HG03565 (cell line): ENCODE data around the gene SHISA6.
"Not testable (repeated sequence)": the region's sequence is repeated elsewhere in the genome, so short reads cannot be mapped to it uniquely, and the experiment has no call there.

Experiments used
- ATAC-seq: cut with Tn5 transposase; IDR thresholded peaks from one replicate; pipeline ENCODE4 v1.9.1; 2021; ENCODE audit warnings: mild to moderate bottlenecking, moderate library complexity; ENCODE audit not compliant: unreplicated experiment

The SHISA6 gene

GRCh38 chr17:11301874-11302273 lies 60.9 kb downstream of the SHISA6 start:
- ATAC-seq: not testable (repeated sequence)

- ATAC-seq: no peak
Measured at GRCh38 chr17:11302401-11303186, 61.6 kb downstream of the SHISA6 start.

GRCh38 chr17:11303773-11304394 lies 62.9 kb downstream of the SHISA6 start:
- ATAC-seq: no peak

GRCh38 chr17:11304568-11304967 lies 63.6 kb downstream of the SHISA6 start:
- ATAC-seq: no peak

GRCh38 chr17:11305524-11305923 lies 64.5 kb downstream of the SHISA6 start:
- no peak for ATAC-seq

- no peak for ATAC-seq
Measured at GRCh38 chr17:11308531-11308930, 67.5 kb downstream of the SHISA6 start.

- ATAC-seq: no peak
Measured at GRCh38 chr17:11309033-11309432, 68.0 kb downstream of the SHISA6 start.

GRCh38 chr17:11309850-11310249 lies 68.8 kb downstream of the SHISA6 start:
- ATAC-seq: no peak

- not testable (repeated sequence) for ATAC-seq
Measured at GRCh38 chr17:11316451-11316850, 75.4 kb downstream of the SHISA6 start.

GRCh38 chr17:11318207-11318606 lies 77.2 kb downstream of the SHISA6 start:
- ATAC-seq: no peak

GRCh38 chr17:11319894-11320293 lies 78.9 kb downstream of the SHISA6 start:
- ATAC-seq: no peak

GRCh38 chr17:11324021-11324420 lies 83.0 kb downstream of the SHISA6 start:
- no peak for ATAC-seq

GRCh38 chr17:11324846-11325420 lies 83.9 kb downstream of the SHISA6 start:
- ATAC-seq: no peak

- no peak for ATAC-seq
Measured at GRCh38 chr17:11326492-11326891, 85.5 kb downstream of the SHISA6 start.

- no peak for ATAC-seq
Measured at GRCh38 chr17:11328770-11329169, 87.8 kb downstream of the SHISA6 start.

- ATAC-seq: no peak
Measured at GRCh38 chr17:11330006-11330405, 89.0 kb downstream of the SHISA6 start.

- no peak for ATAC-seq
Measured at GRCh38 chr17:11330826-11331225, 89.8 kb downstream of the SHISA6 start.

- ATAC-seq: no peak
Measured at GRCh38 chr17:11331547-11332513, 90.8 kb downstream of the SHISA6 start.

- no peak for ATAC-seq
Measured at GRCh38 chr17:11332706-11333105, 91.7 kb downstream of the SHISA6 start.

GRCh38 chr17:11334493-11334892 lies 93.5 kb downstream of the SHISA6 start:
- no peak for ATAC-seq

- no peak for ATAC-seq
Measured at GRCh38 chr17:11336290-11336689, 95.3 kb downstream of the SHISA6 start.
